Common myeloid progenitor, CD34-positive (primary cell): Measurements from ENCODE around the gene PTPN1.

Source experiments
- CTCF ChIA-PET: fragments of 350-600 bp; sonication (Branson Sonifier 250); formaldehyde crosslinking; loops from one replicate; lab custom pipeline; 2021; ENCODE audit warnings: antibody characterized with exemption; lab: Charles Lee
- POLR2A ChIA-PET: fragments of 350-600 bp; sonication (Branson Sonifier 250); formaldehyde crosslinking; loops from one replicate; lab custom pipeline; 2021; ENCODE audit warnings: antibody characterized with exemption; lab: Charles Lee
- DNase-seq, 3 donors: peaks; one replicate each; pipeline versions ENCODE4 v3.0.0 to v3.0.0-alpha.2; 2013
- H3K27ac ChIP-seq, 2 experiments: 1 replicate in 1 of 2; 2 replicates in 1 of 2; pipeline ENCODE4 v1.7.0; 2013; ENCODE audit warnings: inconsistent platforms in 2 of 2, low read length in 2 of 2, mild to moderate bottlenecking in 2 of 2, low read depth in 1 of 2, moderate library complexity in 1 of 2; ENCODE audit not compliant: severe bottlenecking in 2 of 2, insufficient read depth in 1 of 2, poor library complexity in 1 of 2
- H3K27me3 ChIP-seq, 5 experiments: replicated peaks in 2 of 5; 1 replicate in 3 of 5; 2 replicates in 2 of 5; pipeline versions ENCODE4 v1.6.1 to v1.7.0; 2013; ENCODE audit warnings: low read length in 4 of 5, mild to moderate bottlenecking in 2 of 5, moderate library complexity in 2 of 5, inconsistent platforms in 1 of 5; ENCODE audit not compliant: insufficient read depth in 5 of 5, control insufficient read depth in 4 of 5
- H3K36me3 ChIP-seq, 4 experiments: 1 replicate in 2 of 4; 2 replicates in 2 of 4; pipeline versions ENCODE4 v1.6.1 to v1.7.0; 2013; ENCODE audit warnings: low read length in 3 of 4, control low read depth in 1 of 4, mild to moderate bottlenecking in 1 of 4; ENCODE audit not compliant: control insufficient read depth in 4 of 4, insufficient read depth in 4 of 4
- H3K4me1 ChIP-seq, 4 experiments: 1 replicate in 3 of 4; 2 replicates in 1 of 4; pipeline versions ENCODE4 v1.6.1 to v1.7.1; 2013; ENCODE audit warnings: low read length in 3 of 4, mild to moderate bottlenecking in 3 of 4, control low read depth in 1 of 4, inconsistent platforms in 1 of 4, moderate library complexity in 1 of 4; ENCODE audit not compliant: control insufficient read depth in 4 of 4, insufficient read depth in 4 of 4; ENCODE audit errors: control extremely low read depth in 1 of 4
- H3K4me3 ChIP-seq, 7 experiments: 1 replicate in 4 of 7; 2 replicates in 3 of 7; pipeline versions ENCODE4 v1.5.1 to v1.7.0; 2013; ENCODE audit warnings: mild to moderate bottlenecking in 7 of 7, low read length in 6 of 7, moderate library complexity in 6 of 7, inconsistent platforms in 2 of 7, low read depth in 2 of 7, control low read depth in 1 of 7; ENCODE audit not compliant: insufficient read depth in 4 of 7, control insufficient read depth in 1 of 7; ENCODE audit errors: extremely low read depth in 1 of 7
- H3K9me3 ChIP-seq, 5 experiments: 1 replicate in 4 of 5; 2 replicates in 1 of 5; pipeline versions ENCODE4 v1.6.1 to v1.7.1; 2013; ENCODE audit warnings: low read length in 4 of 5, mild to moderate bottlenecking in 2 of 5, inconsistent platforms in 1 of 5, low read depth in 1 of 5, moderate library complexity in 1 of 5; ENCODE audit not compliant: control insufficient read depth in 4 of 5, insufficient read depth in 2 of 5; ENCODE audit errors: control extremely low read depth in 1 of 5
- WGBS: methylation state at CpG from one replicate; pipeline ENCODE4 v1.1.5; 2013; ENCODE audit not compliant: insufficient coverage; 5-methylcytosine and 5-hydroxymethylcytosine counted together

PTPN1 gene

GRCh38 chr20:50481741-50482140 lies 28.4 kb upstream of the PTPN1 start:
- no peaks in the 10 kb centered on the region for H3K27me3 ChIP-seq
- no peak for DNase-seq
- ChIA-PET POLR2A (no interaction called here), CTCF (interaction anchor here (1.5 to 3.5 kb wide), 3 partner anchors 11 to 93 kb away, joined by 3 to 27 read pairs (median 15); no protein-coding TSS in a partner anchor)
- no peaks in the 10 kb centered on the region for H3K9me3 ChIP-seq
- no peak overlapping the region for H3K27ac ChIP-seq
- WGBS, result 90% methylated on average over 3 of the region's 3 CpGs
- H3K4me3 ChIP-seq, result no peak overlapping the region
- peaks cover 0 to 25% (median 20%) of the 10 kb centered on the region in 4 experiments for H3K4me1 ChIP-seq
- H3K36me3 ChIP-seq, result no peaks in the 10 kb centered on the region

- CTCF ChIA-PET, result interaction anchor here (1.0 to 2.9 kb wide), 6 partner anchors 8 to 97 kb away, joined by 3 to 27 read pairs (median 7); no protein-coding TSS in a partner anchor
- H3K4me1 ChIP-seq, result peaks cover 0 to 27% (median 20%) of the 10 kb centered on the region in 4 experiments
- no peaks in the 10 kb centered on the region for H3K36me3 ChIP-seq
- H3K9me3 ChIP-seq, result no peaks in the 10 kb centered on the region
- H3K27ac ChIP-seq, result peak overlapping the region in 1 of 2 experiments; percentile 84
- POLR2A ChIA-PET, result interaction anchor here (1.7 kb wide), 1 partner anchor 90 kb away, joined by 4 read pairs; no protein-coding TSS in a partner anchor
- no peak for DNase-seq
- 83% methylated on average over 3 of the region's 4 CpGs for WGBS
- no peaks in the 10 kb centered on the region for H3K27me3 ChIP-seq
- H3K4me3 ChIP-seq, result no peak overlapping the region
Observed at GRCh38 chr20:50482396-50482981, 27.7 kb upstream of the PTPN1 start.

- POLR2A ChIA-PET, result interaction anchor here (1.7 kb wide), 1 partner anchor 88 kb away, joined by 4 read pairs; no protein-coding TSS in a partner anchor
- CTCF ChIA-PET, result interaction anchor here (0.8 to 2.9 kb wide), 6 partner anchors 8 to 90 kb away, joined by 3 to 27 read pairs (median 4); no protein-coding TSS in a partner anchor
- DNase-seq, result no peak
- H3K36me3 ChIP-seq, result no peaks in the 10 kb centered on the region
- H3K27ac ChIP-seq, result peak overlapping the region in 1 of 2 experiments; percentile 84
- peak overlapping the region in 3 of 7 experiments; percentile 48 to 72 (median 66) for H3K4me3 ChIP-seq
- WGBS, result 64% methylated on average over 6 of the region's 6 CpGs
- peaks cover 0 to 20% (median 15%) of the 10 kb centered on the region in 4 experiments for H3K4me1 ChIP-seq
- H3K9me3 ChIP-seq, result no peaks in the 10 kb centered on the region
- no peaks in the 10 kb centered on the region for H3K27me3 ChIP-seq
Observed at GRCh38 chr20:50484271-50484976, 25.8 kb upstream of the PTPN1 start.

GRCh38 chr20:50487397-50487796 lies 22.8 kb upstream of the PTPN1 start:
- peak in 2 of 3 donors; percentile 52 to 61 for DNase-seq
- Histone ChIP-seq H3K9me3 (no peaks in the 10 kb centered on the region), H3K36me3 (no peaks in the 10 kb centered on the region), H3K27ac (no peak overlapping the region), H3K27me3 (no peaks in the 10 kb centered on the region), H3K4me1 (peaks cover 0 to 20% (median 15%) of the 10 kb centered on the region in 4 experiments), H3K4me3 (no peak overlapping the region)
- POLR2A ChIA-PET, result interaction anchor here (0.6 kb wide), 1 partner anchor 57 kb away, joined by 3 read pairs; no protein-coding TSS in a partner anchor
- CTCF ChIA-PET, result interaction anchor here (0.6 to 1.6 kb wide), 7 partner anchors 9 to 99 kb away, joined by 3 to 4 read pairs (median 4); no protein-coding TSS in a partner anchor
- 33% methylated on average over 4 of the region's 4 CpGs for WGBS

- H3K27me3 ChIP-seq, result no peaks in the 10 kb centered on the region
- CTCF ChIA-PET, result interaction anchor here (0.6 to 1.6 kb wide), 6 partner anchors 14 to 317 kb away, joined by 3 to 4 read pairs (median 4); no protein-coding TSS in a partner anchor
- H3K27ac ChIP-seq, result no peak overlapping the region
- POLR2A ChIA-PET, result interaction anchor here (0.6 kb wide), 1 partner anchor 30 kb away, joined by 3 read pairs; no protein-coding TSS in a partner anchor
- H3K36me3 ChIP-seq, result no peaks in the 10 kb centered on the region
- H3K4me1 ChIP-seq, result peaks cover 0 to 15% (median 7%) of the 10 kb centered on the region in 4 experiments
- WGBS, result 78% methylated on average over 6 of the region's 10 CpGs
- H3K4me3 ChIP-seq, result no peak overlapping the region
- DNase-seq, result no peak
- no peaks in the 10 kb centered on the region for H3K9me3 ChIP-seq
Observed at GRCh38 chr20:50488236-50488806, 21.9 kb upstream of the PTPN1 start.

GRCh38 chr20:50491168-50491567 lies 19.0 kb upstream of the PTPN1 start:
- no CpG with 5 or more reads among the region's 1 CpG for WGBS
- ChIA-PET POLR2A (interaction anchor here (1.0 kb wide), 1 partner anchor 217 kb away, joined by 3 read pairs; no protein-coding TSS in a partner anchor), CTCF (interaction anchor here (1.2 to 3.9 kb wide), 7 partner anchors 9 to 82 kb away, joined by 3 to 15 read pairs (median 4); no protein-coding TSS in a partner anchor)
- Histone ChIP-seq H3K4me3 (no peak overlapping the region), H3K4me1 (peaks cover 0 to 3% (median 0%) of the 10 kb centered on the region in 4 experiments), H3K27me3 (no peaks in the 10 kb centered on the region), H3K27ac (no peak overlapping the region), H3K36me3 (no peaks in the 10 kb centered on the region), H3K9me3 (no peaks in the 10 kb centered on the region)
- DNase-seq, result no peak
